ENCODE data around the gene WWOX. TPM values are rescaled to one million over a fixed set of nuclear protein-coding genes. Genes with fewer than 3 reads are reported as not detected.
"Not testable (repeated sequence)": the region's sequence is repeated elsewhere in the genome, so short reads cannot be mapped to it uniquely, and the experiment has no call there.

Gene WWOX
- total and polyA plus RNA-seq, 4 experiments from 2014 or later, result 10.4 to 23.1 (median 17.5) TPM

- ChIA-PET POLR2A (ENCODE audit: partially characterized antibody) (no interaction called here), CTCF (ENCODE audit: partially characterized antibody) (no interaction called here)
- Histone ChIP-seq H3K4me3 (ENCODE audit: low read length in 2 of 2) (no peak overlapping the region), H3K27ac (ENCODE audit: low read depth, low read length) (no peak overlapping the region), H3K9me3 (ENCODE audit: control insufficient read depth in 1 of 2, low read length in 2 of 2) (no peaks in the 10 kb centered on the region), H3K27me3 (ENCODE audit: insufficient read depth, low read length) (no peaks in the 10 kb centered on the region), H3K4me1 (ENCODE audit: insufficient read depth, low read length) (no peaks in the 10 kb centered on the region), H3K36me3 (ENCODE audit: insufficient read depth, low read length) (no peaks in the 10 kb centered on the region)
- DNase-seq, result no peak
- peaks cover 0 to 3% of the 10 kb centered on the region in 2 donors for H3K36me3 Mint-ChIP-seq
- no peak overlapping the region for H3K27ac Mint-ChIP-seq
- no peaks in the 10 kb centered on the region for H3K4me1 Mint-ChIP-seq
- intact Hi-C loops (cut with micrococcal nuclease), result no loop called here
- peaks cover 0 to 1% (median 0%) of the 10 kb centered on the region in 8 donors for H3K9me3 Mint-ChIP-seq
- H3K4me3 Mint-ChIP-seq, result no peak overlapping the region
- no peaks in the 10 kb centered on the region for H3K27me3 Mint-ChIP-seq
These were observed 494.7 kb downstream of the WWOX start for GRCh38 chr16:78594191-78594590.

DNA sequence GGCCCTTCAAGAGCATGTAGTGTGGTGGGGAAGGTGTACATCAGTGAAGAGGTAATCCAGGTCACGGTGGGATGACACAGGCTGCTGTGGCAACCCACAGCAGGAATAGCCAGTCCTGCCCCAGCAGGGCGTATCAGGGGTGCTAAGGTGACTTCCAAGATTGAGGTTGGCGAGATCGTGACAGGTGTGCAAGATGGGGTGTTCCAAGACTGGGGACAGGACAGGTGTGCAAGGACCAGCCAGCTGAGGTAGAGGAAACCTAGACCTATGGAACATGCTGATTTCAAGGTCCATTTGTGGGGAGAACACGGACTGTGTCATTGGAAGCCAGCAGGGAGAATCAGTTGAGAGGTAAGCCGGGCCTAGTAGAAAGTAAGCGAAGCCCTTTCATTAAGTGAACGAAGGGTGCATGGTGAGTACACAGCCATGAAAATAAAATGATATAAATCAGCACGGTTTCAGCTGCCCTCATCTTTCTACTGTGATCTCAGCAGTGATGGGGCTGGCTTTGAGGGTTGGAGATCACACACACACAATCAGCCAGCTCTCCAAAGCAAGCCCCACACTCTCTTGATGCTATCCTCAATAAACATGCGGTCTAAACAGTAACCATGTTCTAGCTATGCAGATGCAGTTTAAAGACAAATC lies 497.0 kb downstream of the WWOX start:
- peaks cover 0 to 3% of the 10 kb centered on the region in 2 donors for H3K36me3 Mint-ChIP-seq
- ChIA-PET POLR2A (ENCODE audit: partially characterized antibody) (no interaction called here), CTCF (ENCODE audit: partially characterized antibody) (no interaction called here)
- no peaks in the 10 kb centered on the region for H3K9me3 ChIP-seq (ENCODE audit: control insufficient read depth in 1 of 2, low read length in 2 of 2)
- H3K27me3 ChIP-seq (ENCODE audit: insufficient read depth, low read length), result no peaks in the 10 kb centered on the region
- no peak overlapping the region for H3K27ac ChIP-seq (ENCODE audit: low read depth, low read length)
- H3K27me3 Mint-ChIP-seq, result no peaks in the 10 kb centered on the region
- no peak overlapping the region for H3K4me3 Mint-ChIP-seq
- H3K4me3 ChIP-seq (ENCODE audit: low read length in 2 of 2), result no peak overlapping the region
- no peaks in the 10 kb centered on the region for H3K4me1 ChIP-seq (ENCODE audit: insufficient read depth, low read length)
- H3K4me1 Mint-ChIP-seq, result no peaks in the 10 kb centered on the region
- DNase-seq, result no peak
- intact Hi-C loops (cut with micrococcal nuclease), result no loop called here
- H3K36me3 ChIP-seq (ENCODE audit: insufficient read depth, low read length), result no peaks in the 10 kb centered on the region
- H3K9me3 Mint-ChIP-seq, result peaks cover 0 to 1% (median 0%) of the 10 kb centered on the region in 8 donors
- no peak overlapping the region for H3K27ac Mint-ChIP-seq

- Histone ChIP-seq H3K4me1 (ENCODE audit: insufficient read depth, low read length) (no peaks in the 10 kb centered on the region), H3K36me3 (ENCODE audit: insufficient read depth, low read length) (no peaks in the 10 kb centered on the region), H3K4me3 (ENCODE audit: low read length in 2 of 2) (no peak overlapping the region), H3K9me3 (ENCODE audit: control insufficient read depth in 1 of 2, low read length in 2 of 2) (no peaks in the 10 kb centered on the region), H3K27ac (ENCODE audit: low read depth, low read length) (no peak overlapping the region), H3K27me3 (ENCODE audit: insufficient read depth, low read length) (no peaks in the 10 kb centered on the region)
- ChIA-PET POLR2A (ENCODE audit: partially characterized antibody) (no interaction called here), CTCF (ENCODE audit: partially characterized antibody) (no interaction called here)
- Mint-ChIP-seq H3K9me3 (peaks cover 0 to 1% (median 0%) of the 10 kb centered on the region in 8 donors), H3K27me3 (no peaks in the 10 kb centered on the region), H3K4me1 (no peaks in the 10 kb centered on the region), H3K36me3 (peaks cover 0 to 3% of the 10 kb centered on the region in 2 donors), H3K4me3 (no peak overlapping the region), H3K27ac (no peak overlapping the region)
- intact Hi-C loops (cut with micrococcal nuclease), result no loop called here
- DNase-seq, result no peak
These were observed 497.6 kb downstream of the WWOX start for GRCh38 chr16:78596996-78597422.

DNA sequence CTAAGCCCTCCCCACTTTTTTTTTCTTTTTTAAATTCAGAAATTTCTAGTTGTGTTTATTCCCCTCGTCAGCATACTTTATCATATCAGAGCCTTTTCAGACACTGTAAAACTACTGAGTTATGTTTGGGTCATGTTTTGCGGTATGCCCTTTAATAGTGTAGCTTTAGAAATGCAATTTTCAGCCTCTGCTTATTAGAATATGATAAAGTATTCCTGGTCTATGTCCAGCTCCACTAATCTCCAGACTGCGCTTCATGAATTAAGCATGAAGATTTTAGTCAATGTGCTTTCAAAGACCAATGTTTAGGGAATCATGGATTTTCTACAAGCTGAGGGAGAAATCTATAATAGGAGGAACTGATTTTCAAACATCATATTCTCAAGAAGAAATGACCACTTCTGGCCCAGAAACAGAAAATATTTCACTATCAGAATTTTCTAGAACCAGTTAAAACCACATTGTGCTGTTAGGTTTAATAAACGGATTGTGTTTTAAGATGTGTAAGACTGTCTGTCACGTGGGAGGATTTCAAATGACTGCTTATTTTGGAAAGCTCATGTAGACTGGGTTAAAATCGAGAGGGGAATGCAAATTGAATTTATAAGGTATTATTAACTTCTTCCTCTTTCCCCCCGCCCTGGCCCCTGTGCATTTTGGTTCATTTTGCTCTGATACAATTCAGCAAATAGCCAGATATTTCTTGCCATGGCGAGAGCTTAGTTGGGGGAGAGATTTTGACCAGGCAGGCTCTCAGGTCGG lies 498.5 kb downstream of the WWOX start:
- Histone ChIP-seq H3K4me1 (ENCODE audit: insufficient read depth, low read length) (no peaks in the 10 kb centered on the region), H3K36me3 (ENCODE audit: insufficient read depth, low read length) (no peaks in the 10 kb centered on the region), H3K4me3 (ENCODE audit: low read length in 2 of 2) (no peak overlapping the region), H3K27me3 (ENCODE audit: insufficient read depth, low read length) (no peaks in the 10 kb centered on the region), H3K9me3 (ENCODE audit: control insufficient read depth in 1 of 2, low read length in 2 of 2) (no peaks in the 10 kb centered on the region), H3K27ac (ENCODE audit: low read depth, low read length) (no peak overlapping the region)
- H3K36me3 Mint-ChIP-seq, result peaks cover 0 to 3% of the 10 kb centered on the region in 2 donors
- intact Hi-C loops (cut with micrococcal nuclease), result no loop called here
- CTCF ChIA-PET (ENCODE audit: partially characterized antibody), result no interaction called here
- H3K27ac Mint-ChIP-seq, result no peak overlapping the region
- H3K9me3 Mint-ChIP-seq, result peaks cover 0 to 1% (median 0%) of the 10 kb centered on the region in 8 donors
- H3K4me3 Mint-ChIP-seq, result no peak overlapping the region
- no peaks in the 10 kb centered on the region for H3K4me1 Mint-ChIP-seq
- POLR2A ChIA-PET (ENCODE audit: partially characterized antibody), result no interaction called here
- DNase-seq, result no peak
- no peaks in the 10 kb centered on the region for H3K27me3 Mint-ChIP-seq

GRCh38 chr16:78599271-78599670 lies 499.8 kb downstream of the WWOX start:
- no peak overlapping the region for H3K4me3 Mint-ChIP-seq
- no peaks in the 10 kb centered on the region for H3K9me3 Mint-ChIP-seq
- no peak overlapping the region for H3K4me3 ChIP-seq (ENCODE audit: low read length in 2 of 2)
- H3K4me1 ChIP-seq (ENCODE audit: insufficient read depth, low read length), result no peaks in the 10 kb centered on the region
- no peaks in the 10 kb centered on the region for H3K4me1 Mint-ChIP-seq
- no peaks in the 10 kb centered on the region for H3K36me3 Mint-ChIP-seq
- H3K36me3 ChIP-seq (ENCODE audit: insufficient read depth, low read length), result no peaks in the 10 kb centered on the region
- no peak overlapping the region for H3K27ac ChIP-seq (ENCODE audit: low read depth, low read length)
- DNase-seq, result no peak
- H3K27me3 ChIP-seq (ENCODE audit: insufficient read depth, low read length), result no peaks in the 10 kb centered on the region
- no peaks in the 10 kb centered on the region for H3K9me3 ChIP-seq (ENCODE audit: control insufficient read depth in 1 of 2, low read length in 2 of 2)
- ChIA-PET POLR2A (ENCODE audit: partially characterized antibody) (no interaction called here), CTCF (ENCODE audit: partially characterized antibody) (no interaction called here)
- intact Hi-C loops (cut with micrococcal nuclease), result no loop called here
- no peak overlapping the region for H3K27ac Mint-ChIP-seq
- no peaks in the 10 kb centered on the region for H3K27me3 Mint-ChIP-seq

DNA sequence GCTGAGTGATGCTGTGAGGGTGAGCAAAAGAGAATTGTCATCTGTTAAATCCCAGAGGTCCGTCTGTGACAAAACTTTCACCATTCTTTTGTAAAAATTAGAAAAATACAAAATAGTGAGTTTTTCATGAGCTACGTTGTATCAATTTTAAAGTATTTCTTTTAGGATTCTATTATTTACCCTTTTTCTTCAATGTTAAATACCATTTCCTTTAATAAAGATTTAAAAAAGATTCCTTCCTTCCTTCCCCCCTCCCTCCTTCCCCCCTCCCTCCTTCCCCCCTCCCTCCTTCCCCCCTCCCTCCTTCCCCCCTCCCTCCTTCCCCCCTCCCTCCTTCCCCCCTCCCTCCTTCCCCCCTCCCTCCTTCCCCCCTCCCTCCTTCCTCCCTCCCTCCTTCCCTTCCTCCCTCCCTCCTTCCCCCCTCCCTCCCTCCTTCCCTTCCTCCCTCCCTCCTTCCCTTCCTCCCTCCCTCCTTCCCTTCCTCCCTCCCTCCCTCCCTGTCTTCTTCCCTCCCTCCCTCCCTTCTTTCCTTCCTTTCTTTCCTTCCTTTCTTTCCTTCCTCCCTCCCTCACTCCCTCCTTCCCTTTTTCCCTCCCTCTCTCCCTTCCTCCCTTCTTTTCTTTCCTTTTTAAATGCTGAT lies 505.1 kb downstream of the WWOX start:
- DNase-seq; H3K4me1 ChIP-seq (ENCODE audit: insufficient read depth, low read length); H3K4me3 ChIP-seq (ENCODE audit: low read length in 2 of 2); H3K4me3 Mint-ChIP-seq; H3K27me3 ChIP-seq (ENCODE audit: insufficient read depth, low read length); H3K9me3 ChIP-seq (ENCODE audit: control insufficient read depth in 1 of 2, low read length in 2 of 2); H3K27ac Mint-ChIP-seq; H3K36me3 Mint-ChIP-seq; H3K9me3 Mint-ChIP-seq; H3K27ac ChIP-seq (ENCODE audit: low read depth, low read length); POLR2A ChIA-PET (ENCODE audit: partially characterized antibody); H3K27me3 Mint-ChIP-seq; intact Hi-C loops (cut with micrococcal nuclease); H3K36me3 ChIP-seq (ENCODE audit: insufficient read depth, low read length); CTCF ChIA-PET (ENCODE audit: partially characterized antibody): not testable (repeated sequence)
- H3K4me1 Mint-ChIP-seq, result peaks cover 0 to 10% (median 3%) of the 10 kb centered on the region in 4 donors

- POLR2A ChIA-PET (ENCODE audit: partially characterized antibody), result no interaction called here
- Mint-ChIP-seq H3K36me3 (no peaks in the 10 kb centered on the region), H3K4me3 (no peak overlapping the region), H3K4me1 (peaks cover 0 to 11% (median 4%) of the 10 kb centered on the region in 4 donors), H3K27ac (no peak overlapping the region), H3K27me3 (no peaks in the 10 kb centered on the region), H3K9me3 (no peaks in the 10 kb centered on the region)
- intact Hi-C loops (cut with micrococcal nuclease), result no loop called here
- Histone ChIP-seq H3K9me3 (ENCODE audit: control insufficient read depth in 1 of 2, low read length in 2 of 2) (no peaks in the 10 kb centered on the region), H3K4me1 (ENCODE audit: insufficient read depth, low read length) (no peaks in the 10 kb centered on the region), H3K36me3 (ENCODE audit: insufficient read depth, low read length) (no peaks in the 10 kb centered on the region), H3K27ac (ENCODE audit: low read depth, low read length) (no peak overlapping the region), H3K27me3 (ENCODE audit: insufficient read depth, low read length) (no peaks in the 10 kb centered on the region), H3K4me3 (ENCODE audit: low read length in 2 of 2) (no peak overlapping the region)
- DNase-seq, result no peak
- CTCF ChIA-PET (ENCODE audit: partially characterized antibody), result no interaction called here
These were observed 506.2 kb downstream of the WWOX start for GRCh38 chr16:78605548-78606101.
